Measurements from ENCODE around the gene CHAT.
"Not testable (repeated sequence)": the region's sequence is repeated elsewhere in the genome, so short reads cannot be mapped to it uniquely, and the experiment has no call there.

Gene CHAT

GRCh38 chr10:49667991-49668390 lies 54.2 kb downstream of the CHAT start:
- Histone ChIP-seq H3K79me2 (no peaks in the 10 kb centered on the region), H3K4me3 (ENCODE audit: low read depth, low read length) (no peak overlapping the region), H3K4me1 (no peaks in the 10 kb centered on the region), H3K27me3 (ENCODE audit: control insufficient read depth, insufficient read depth, low read length) (no peaks in the 10 kb centered on the region), H2AFZ (no peak overlapping the region), H3K9me3 (ENCODE audit: control insufficient read depth, low read length) (no peaks in the 10 kb centered on the region), H3K9ac (no peak overlapping the region), H3K27ac (no peak overlapping the region), H3K36me3 (ENCODE audit: control insufficient read depth, insufficient read depth, low read length) (no peaks in the 10 kb centered on the region), H3K4me2 (ENCODE audit: low read length) (no peak overlapping the region)
- no peak for TF ChIP-seq CTCF (IDR thresholded peaks at IDR 0.05)

GRCh38 chr10:49668684-49669083 lies 54.8 kb downstream of the CHAT start:
- H3K9me3 ChIP-seq (ENCODE audit: control insufficient read depth, low read length), result no peaks in the 10 kb centered on the region
- no peaks in the 10 kb centered on the region for H3K27me3 ChIP-seq (ENCODE audit: control insufficient read depth, insufficient read depth, low read length)
- no peak overlapping the region for H3K4me2 ChIP-seq (ENCODE audit: low read length)
- no peak for TF ChIP-seq CTCF (IDR thresholded peaks at IDR 0.05)
- H3K79me2 ChIP-seq, result no peaks in the 10 kb centered on the region
- H3K27ac ChIP-seq, result no peak overlapping the region
- no peak overlapping the region for H3K9ac ChIP-seq
- no peaks in the 10 kb centered on the region for H3K4me1 ChIP-seq
- no peak overlapping the region for H3K4me3 ChIP-seq (ENCODE audit: low read depth, low read length)
- H2AFZ ChIP-seq, result no peak overlapping the region
- no peaks in the 10 kb centered on the region for H3K36me3 ChIP-seq (ENCODE audit: control insufficient read depth, insufficient read depth, low read length)

DNA sequence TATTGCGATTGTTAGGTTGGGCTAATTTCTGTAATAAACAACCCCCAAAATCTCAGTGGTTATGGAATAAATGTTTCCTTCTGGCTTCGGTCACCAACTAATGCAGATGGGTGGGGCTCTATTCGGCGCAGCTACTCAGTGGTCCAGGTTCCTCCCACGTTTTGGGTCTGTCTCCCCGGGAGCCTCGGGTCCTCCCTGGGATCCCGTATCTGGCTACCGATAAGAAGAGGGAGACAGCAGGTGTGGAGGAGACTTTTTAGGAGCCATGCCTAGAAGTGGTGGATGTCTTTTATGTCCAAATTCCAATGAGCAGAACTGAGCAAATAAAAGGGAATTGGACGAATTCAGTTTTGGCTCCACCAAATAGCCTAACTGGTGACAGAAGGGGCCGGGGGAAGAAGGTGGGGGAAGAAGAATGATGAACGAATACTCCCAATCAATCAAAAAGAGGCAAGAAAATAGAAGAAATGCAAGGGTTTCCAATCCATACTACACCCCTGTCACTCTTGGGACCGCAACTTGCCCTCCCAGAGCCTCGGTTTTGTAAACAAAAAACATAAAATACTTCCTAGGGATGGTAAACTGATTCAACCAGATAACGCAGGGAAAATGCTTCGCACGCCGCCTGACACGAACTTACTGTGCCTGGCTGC lies 65.1 kb downstream of the CHAT start:
- no peak for TF ChIP-seq CTCF (IDR thresholded peaks at IDR 0.05)
- peak overlapping the region; percentile 56 for H2AFZ ChIP-seq
- H3K4me3 ChIP-seq (ENCODE audit: low read depth, low read length), result peak overlapping the region; percentile 41
- no peaks in the 10 kb centered on the region for H3K79me2 ChIP-seq
- H3K4me1 ChIP-seq, result no peaks in the 10 kb centered on the region
- peak overlapping the region; percentile 73 for H3K4me2 ChIP-seq (ENCODE audit: low read length)
- H3K9ac ChIP-seq, result no peak overlapping the region
- no peak overlapping the region for H3K27ac ChIP-seq
- no peaks in the 10 kb centered on the region for H3K9me3 ChIP-seq (ENCODE audit: control insufficient read depth, low read length)
- no peaks in the 10 kb centered on the region for H3K27me3 ChIP-seq (ENCODE audit: control insufficient read depth, insufficient read depth, low read length)
- H3K36me3 ChIP-seq (ENCODE audit: control insufficient read depth, insufficient read depth, low read length), result no peaks in the 10 kb centered on the region

DNA sequence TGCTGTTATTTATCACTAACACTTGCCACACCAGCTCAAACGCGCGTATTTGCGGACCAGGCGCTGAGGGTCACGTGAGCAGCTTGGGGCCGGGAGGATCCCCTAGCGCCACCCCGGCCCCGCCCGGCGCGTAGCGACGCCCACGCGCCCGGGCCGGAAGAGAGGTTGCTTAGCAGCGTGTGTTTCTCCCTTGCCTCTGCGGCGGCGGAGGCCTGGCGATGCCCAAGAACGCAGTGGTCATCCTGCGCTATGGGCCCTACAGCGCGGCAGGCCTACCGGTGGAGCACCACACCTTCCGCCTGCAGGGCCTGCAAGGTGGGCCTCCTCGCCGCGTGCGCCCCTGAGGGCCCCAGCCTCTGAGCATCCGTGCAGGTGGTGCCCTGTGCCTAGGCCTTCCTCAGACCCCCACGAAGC lies 65.7 kb downstream of the CHAT start, which contains the start of gene C10orf53:
C10orf53 (plus strand) TSS at position 172 of the 414 bp plus-strand sequence; CDS start at position 219, 47 bp downstream.
- peak within 1 kb of the TSS; percentile 56 for H2AFZ ChIP-seq
- no peaks in the 10 kb centered on the region for H3K9me3 ChIP-seq (ENCODE audit: control insufficient read depth, low read length)
- H3K4me2 ChIP-seq (ENCODE audit: low read length), result peak within 1 kb of the TSS; percentile 73
- H3K79me2 ChIP-seq, result no peaks in the 10 kb centered on the region
- peak within 1 kb of the TSS; percentile 41 for H3K4me3 ChIP-seq (ENCODE audit: low read depth, low read length)
- TF ChIP-seq CTCF (IDR thresholded peaks at IDR 0.05), result no peak
- no peak within 1 kb of the TSS for H3K27ac ChIP-seq
- no peaks in the 10 kb centered on the region for H3K4me1 ChIP-seq
- H3K27me3 ChIP-seq (ENCODE audit: control insufficient read depth, insufficient read depth, low read length), result no peaks in the 10 kb centered on the region
- no peaks in the 10 kb centered on the region for H3K36me3 ChIP-seq (ENCODE audit: control insufficient read depth, insufficient read depth, low read length)
- no peak within 1 kb of the TSS for H3K9ac ChIP-seq

GRCh38 chr10:49682449-49682848 lies 68.6 kb downstream of the CHAT start:
- H3K4me1 ChIP-seq; H3K4me2 ChIP-seq (ENCODE audit: low read length); H3K27ac ChIP-seq; H3K9ac ChIP-seq; H3K27me3 ChIP-seq (ENCODE audit: control insufficient read depth, insufficient read depth, low read length); H3K79me2 ChIP-seq; H2AFZ ChIP-seq; H3K4me3 ChIP-seq (ENCODE audit: low read depth, low read length); H3K9me3 ChIP-seq (ENCODE audit: control insufficient read depth, low read length); H3K36me3 ChIP-seq (ENCODE audit: control insufficient read depth, insufficient read depth, low read length): not testable (repeated sequence)

Data from parathyroid adenoma (tissue), 2 donors.